HG02798 (cell line): ENCODE results near the gene DHX15.

ENCODE experiments used
- ATAC-seq: cut with Tn5 transposase; IDR thresholded peaks from one replicate; pipeline ENCODE4 v1.9.1; 2021; ENCODE audit warnings: mild to moderate bottlenecking; ENCODE audit not compliant: unreplicated experiment, poor library complexity

DHX15 gene

GRCh38 chr4:24496597-24496996 is 87.8 kb downstream of the DHX15 start:
- no peak for ATAC-seq

DNA sequence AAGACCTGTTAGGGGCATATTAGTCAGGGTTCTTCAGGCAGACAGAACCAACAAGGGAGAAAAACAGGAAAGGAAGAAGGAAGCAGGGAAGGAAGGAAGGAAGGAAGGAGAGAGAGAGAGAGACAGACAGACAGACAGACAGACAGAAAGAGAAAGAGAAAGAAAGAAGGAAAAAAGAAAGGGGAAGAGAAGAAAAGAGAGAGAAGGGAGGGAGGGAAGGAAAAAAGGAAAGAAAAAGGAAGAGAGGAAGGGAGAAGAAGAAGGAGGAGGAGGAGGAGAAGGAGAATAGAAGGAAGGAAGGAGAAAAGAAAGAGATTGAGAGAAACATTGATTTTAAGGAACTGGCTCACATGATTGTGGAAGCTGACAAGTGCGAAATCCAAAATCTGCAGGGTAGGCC is 89.0 kb downstream of the DHX15 start:
- no peak for ATAC-seq

- no peak for ATAC-seq
These were observed 94.5 kb downstream of the DHX15 start for GRCh38 chr4:24489870-24490269.

- ATAC-seq, result peak; percentile 86
These were observed 95.8 kb downstream of the DHX15 start for GRCh38 chr4:24488399-24489164.

DNA sequence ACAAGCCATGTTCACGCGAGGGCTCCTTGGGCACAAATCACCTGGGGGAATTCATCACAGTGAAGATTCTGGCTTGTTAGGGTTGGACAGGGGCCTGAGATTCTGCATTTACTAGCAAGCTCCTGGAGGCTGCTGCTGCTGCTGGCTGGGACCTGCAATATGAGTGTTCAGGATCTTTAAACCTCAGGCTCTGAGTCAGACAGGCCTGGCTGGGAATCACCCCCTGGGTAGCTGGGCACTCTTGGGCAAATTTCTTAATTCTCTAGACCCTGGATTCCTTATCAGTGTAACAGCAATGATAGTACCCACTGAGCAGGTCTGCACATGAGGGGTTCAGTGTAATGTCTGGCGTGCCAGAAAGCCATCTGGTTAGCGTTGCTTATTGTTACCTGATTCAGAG is 101.5 kb downstream of the DHX15 start:
- ATAC-seq, result no peak

- ATAC-seq, result no peak
These were observed 106.4 kb downstream of the DHX15 start for GRCh38 chr4:24477919-24478318.
